H1 (cell line): Measurements from ENCODE around the gene TEX55. TPM values are rescaled to one million over a fixed set of nuclear protein-coding genes. Genes with fewer than 3 reads are reported as not detected.

ENCODE experiments used
- CTCF ChIA-PET: fragments of 300-600 bp; sonication (Branson Sonifier 250); formaldehyde crosslinking; loops from one replicate; lab custom pipeline; 2021; ENCODE audit not compliant: partially characterized antibody; lab: Charles Lee
- POLR2A ChIA-PET: fragments of 300-600 bp; sonication (Branson Sonifier 250); formaldehyde crosslinking; loops from one replicate; lab custom pipeline; 2021; ENCODE audit warnings: inconsistent platforms; ENCODE audit not compliant: partially characterized antibody; lab: Charles Lee
- DNase-seq, 2 experiments: peaks; one replicate each; pipeline versions ENCODE4 v3.0.0 to v3.0.0-alpha.2; 2010 to 2022; ENCODE audit warnings: low spot score in 2 of 2, low read depth in 1 of 2, mixed read lengths in 1 of 2
- FAIRE-seq: peaks from 2 replicates; lab custom pipeline; 2011; peaks lifted over from hg19 to GRCh38; lab: Jason Lieb, UNC
- H2AFZ ChIP-seq: 2 replicates; pipeline ENCODE4 v1.8.1; 2012; ENCODE audit warnings: low read length, inconsistent platforms
- H2AK5ac ChIP-seq: 2 replicates; pipeline ENCODE4 v1.6.1; 2013; ENCODE audit warnings: low read depth, low read length
- H2BK120ac ChIP-seq: replicated peaks from 2 replicates; pipeline ENCODE3; 2013; ENCODE audit warnings: low read depth, low read length, inconsistent platforms
- H2BK12ac ChIP-seq: 2 replicates; pipeline ENCODE4 v1.6.1; 2013; ENCODE audit warnings: low read depth, low read length
- H2BK15ac ChIP-seq: 2 replicates; pipeline ENCODE4 v1.6.1; 2013; ENCODE audit warnings: low read length
- H2BK20ac ChIP-seq: 2 replicates; pipeline ENCODE4 v1.6.1; 2013; ENCODE audit warnings: low read length
- H2BK5ac ChIP-seq: 2 replicates; pipeline ENCODE4 v1.6.1; 2013; ENCODE audit warnings: low read depth, low read length
- H3K14ac ChIP-seq: 2 replicates; pipeline ENCODE4 v1.6.1; 2013; ENCODE audit warnings: inconsistent platforms; ENCODE audit not compliant: insufficient read length
- H3K18ac ChIP-seq: 2 replicates; pipeline ENCODE4 v1.6.1; 2013; ENCODE audit warnings: low read length; ENCODE audit errors: extremely low read depth
- H3K23ac ChIP-seq: 2 replicates; pipeline ENCODE4 v1.6.1; 2013; ENCODE audit warnings: inconsistent platforms; ENCODE audit not compliant: insufficient read length
- H3K23me2 ChIP-seq: 2 replicates; pipeline ENCODE4 v1.6.1; 2013; ENCODE audit warnings: low read depth, low read length
- H3K27ac ChIP-seq: 2 replicates; pipeline ENCODE4 v1.6.1; 2011; ENCODE audit warnings: low read depth, low read length, inconsistent platforms
- H3K27me3 ChIP-seq, 4 experiments: replicated peaks in 1 of 4; 1 replicate in 1 of 4; 2 replicates in 3 of 4; pipeline versions ENCODE4 v1.6.1 to v1.8.1; 2011 to 2013; ENCODE audit warnings: low read length in 3 of 4, mild to moderate bottlenecking in 3 of 4, inconsistent platforms in 2 of 4, mixed read lengths in 2 of 4, moderate library complexity in 1 of 4; ENCODE audit not compliant: control insufficient read depth in 3 of 4, insufficient read depth in 3 of 4; ENCODE audit errors: extremely low read depth in 1 of 4
- H3K36me3 ChIP-seq, 4 experiments: 2 replicates each; pipeline versions ENCODE4 v1.6.1 to v1.8.1; 2011 to 2013; ENCODE audit warnings: mild to moderate bottlenecking in 4 of 4, low read length in 3 of 4, moderate library complexity in 2 of 4, control low read depth in 1 of 4, inconsistent platforms in 1 of 4; ENCODE audit not compliant: insufficient read depth in 4 of 4, control insufficient read depth in 2 of 4
- H3K4ac ChIP-seq: replicated peaks from 2 replicates; pipeline ENCODE3; 2013; ENCODE audit warnings: low read length, low read depth, mixed read lengths, inconsistent platforms; ENCODE audit not compliant: insufficient read length
- H3K4me1 ChIP-seq, 4 experiments: replicated peaks in 1 of 4; 1 replicate in 1 of 4; 2 replicates in 3 of 4; pipeline versions ENCODE4 v1.6.1 to v1.8.1; 2011 to 2013; ENCODE audit warnings: low read length in 3 of 4, inconsistent platforms in 2 of 4, mixed read lengths in 1 of 4; ENCODE audit not compliant: insufficient read depth in 4 of 4, control insufficient read depth in 3 of 4
- H3K4me2 ChIP-seq, 2 experiments: 2 replicates each; pipeline versions ENCODE4 v1.6.1 to v1.8.1; 2011 to 2013; ENCODE audit warnings: low read depth in 2 of 2, low read length in 2 of 2, control low read depth in 1 of 2, inconsistent platforms in 1 of 2, mild to moderate bottlenecking in 1 of 2; ENCODE audit not compliant: insufficient read depth in 1 of 2
- H3K4me3 ChIP-seq, 4 experiments: fragments of 200-600, 300-600 bp in 1 of 4; sonication (generic), shearing (Covaris generic), sonication (Bioruptor Twin) in 1 of 4; 2 replicates each; pipeline versions ENCODE4 v1.5.1 to v1.8.1; 2011 to 2016; ENCODE audit warnings: low read length in 4 of 4, low read depth in 3 of 4, control low read depth in 2 of 4, inconsistent platforms in 2 of 4, mild to moderate bottlenecking in 2 of 4, mixed read lengths in 1 of 4, moderate library complexity in 1 of 4; ENCODE audit not compliant: insufficient read depth in 2 of 4; ENCODE audit errors: extremely low read depth in 1 of 4
- H3K56ac ChIP-seq: replicated peaks from 2 replicates; pipeline ENCODE3; 2013; ENCODE audit warnings: low read depth, mild to moderate bottlenecking, mixed read lengths, low read length, inconsistent platforms; ENCODE audit not compliant: insufficient read length
- H3K79me1 ChIP-seq: 2 replicates; pipeline ENCODE4 v1.6.1; 2013; ENCODE audit warnings: low read depth, low read length, control low read depth
- H3K79me2 ChIP-seq, 2 experiments: 2 replicates each; pipeline versions ENCODE4 v1.6.1 to v1.8.1; 2012 to 2013; ENCODE audit warnings: low read length in 2 of 2, mild to moderate bottlenecking in 2 of 2, inconsistent platforms in 1 of 2; ENCODE audit not compliant: insufficient read depth in 2 of 2, control insufficient read depth in 1 of 2
- H3K9ac ChIP-seq, 4 experiments: replicated peaks in 1 of 4; 1 replicate in 1 of 4; 2 replicates in 3 of 4; pipeline versions ENCODE4 v1.6.1 to v1.8.1; 2011 to 2013; ENCODE audit warnings: low read depth in 3 of 4, low read length in 3 of 4, control low read depth in 2 of 4, mild to moderate bottlenecking in 2 of 4, moderate library complexity in 2 of 4, inconsistent platforms in 1 of 4; ENCODE audit errors: extremely low read depth in 1 of 4
- H3K9me3 ChIP-seq, 2 experiments: 2 replicates each; pipeline versions ENCODE4 v1.6.1 to v1.8.1; 2012 to 2013; ENCODE audit warnings: mild to moderate bottlenecking in 2 of 2, moderate library complexity in 2 of 2, control low read depth in 1 of 2, inconsistent platforms in 1 of 2, low read depth in 1 of 2, low read length in 1 of 2, mixed read lengths in 1 of 2; ENCODE audit not compliant: insufficient read depth in 2 of 2
- H4K20me1 ChIP-seq, 2 experiments: replicated peaks in 1 of 2; 2 replicates each; pipeline versions ENCODE3 to v1.8.1; 2011 to 2013; ENCODE audit warnings: inconsistent platforms in 2 of 2, low read length in 2 of 2, mild to moderate bottlenecking in 1 of 2; ENCODE audit not compliant: insufficient read depth in 2 of 2, control insufficient read depth in 1 of 2
- H4K5ac ChIP-seq: 2 replicates; pipeline ENCODE4 v1.6.1; 2013; ENCODE audit warnings: low read length, low read depth, mixed read lengths, inconsistent platforms; ENCODE audit not compliant: insufficient read length
- H4K8ac ChIP-seq: 2 replicates; pipeline ENCODE4 v1.8.0; 2013; ENCODE audit warnings: mild to moderate bottlenecking, moderate library complexity, low read length, inconsistent platforms; ENCODE audit not compliant: insufficient read depth; ENCODE audit errors: extremely low read depth
- H4K91ac ChIP-seq: replicated peaks from 2 replicates; pipeline ENCODE3; 2013; ENCODE audit warnings: low read length, mixed read lengths, inconsistent platforms; ENCODE audit not compliant: insufficient read length
- WGBS, 2 experiments: shearing (Covaris generic) in 1 of 2; methylation state at CpG; one replicate each; pipeline versions ENCODE4 v1.1.6 to v1.1.7; 2013 to 2015; ENCODE audit warnings: low lambda C conversion rate in 2 of 2, mixed read lengths in 2 of 2, inconsistent platforms in 1 of 2, low coverage in 1 of 2, missing lambda C conversion rate in 1 of 2; ENCODE audit not compliant: insufficient replicate concordance in 2 of 2, insufficient coverage in 1 of 2, insufficient read length in 1 of 2; ENCODE audit errors: extremely low coverage in 1 of 2, missing lambda C conversion rate in 1 of 2; 5-methylcytosine and 5-hydroxymethylcytosine counted together
- polyA plus RNA-seq, 7 experiments: library from polyadenylated mRNA; depleted of rRNA in 3 of 7; stranded (reverse) in 5 of 7; unstranded in 2 of 7; fragments of >200 nt in 5 of 7; fragments of 200-250 nt in 2 of 7; gene quantifications; 1 replicate in 5 of 7; 2 replicates in 1 of 7; 4 replicates in 1 of 7; pipeline versions ENCODE4 v1.2.1 to v1.2.3, GENCODE V29; 2011 to 2013; ENCODE audit warnings: missing spikeins in 2 of 7, mixed read lengths in 2 of 7
- total RNA-seq: library from RNA; stranded (reverse); fragmentation: NEBNext Ultra II Directional; extraction: Animal tissue kit (Norgen Biotek cat#: 25700); gene quantifications from 2 replicates; pipeline ENCODE4 v1.2.1, GENCODE V29; 2021

TEX55 gene
- total and polyA plus RNA-seq, 2 of the 8 experiments (the other 6 are each of a cell fraction or from before 2014, with no cell fraction given), result not detected

DNA sequence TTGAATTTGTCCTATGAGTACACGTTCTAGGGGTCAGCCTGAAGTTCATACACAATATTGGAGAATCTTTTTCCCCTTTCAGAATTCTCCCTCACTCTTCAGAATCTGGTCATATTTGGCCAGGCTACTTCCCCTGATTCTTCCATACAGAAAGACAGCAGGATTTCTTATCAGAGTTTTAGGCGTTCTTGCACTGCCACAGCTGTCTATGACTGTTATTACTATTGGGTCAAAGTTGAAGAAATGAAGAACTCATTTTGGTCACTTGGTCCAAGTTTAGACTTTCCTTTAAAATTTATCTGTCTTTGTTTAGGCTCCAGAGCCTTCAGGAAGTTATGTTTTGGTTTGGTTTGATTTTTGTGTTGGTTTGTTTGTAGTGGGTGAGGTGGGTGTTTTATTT, 12.0 kb downstream of the TEX55 start:
- POLR2A ChIA-PET, result no interaction called here
- CTCF ChIA-PET, result interaction anchor here (1.0 kb wide), 1 partner anchor 293 kb away, joined by 3 read pairs; no protein-coding TSS in a partner anchor

More for the DNA sequence above, 12.0 kb downstream of the TEX55 start:
- H2AK5ac ChIP-seq, result no peak overlapping the region
- H3K36me3 ChIP-seq, result no peaks in the 10 kb centered on the region
- H3K18ac ChIP-seq, result no peak overlapping the region
- H2BK12ac ChIP-seq, result no peak overlapping the region
- no peak overlapping the region for H2BK5ac ChIP-seq
- no peaks in the 10 kb centered on the region for H3K4me1 ChIP-seq
- 0 out of 4 replicates have a peak, but pooled peaks cover 0 to 3% of the 10 kb centered on the region in 2 experiments for H3K9me3 ChIP-seq
- no peak overlapping the region for H2BK120ac ChIP-seq
- no peak overlapping the region for H3K9ac ChIP-seq
- DNase-seq, result no peak
- H3K27ac ChIP-seq, result no peak overlapping the region
- H4K91ac ChIP-seq, result no peak overlapping the region
- H2BK20ac ChIP-seq, result no peak overlapping the region
- no peak overlapping the region for H3K4me3 ChIP-seq
- H3K79me2 ChIP-seq, result no peaks in the 10 kb centered on the region
- no peaks in the 10 kb centered on the region for H3K23me2 ChIP-seq
- no peak overlapping the region for H2AFZ ChIP-seq
- H3K4me2 ChIP-seq, result no peak overlapping the region
- no peak overlapping the region for H2BK15ac ChIP-seq
- no peak for FAIRE-seq
- no peaks in the 10 kb centered on the region for H3K79me1 ChIP-seq
- H3K4ac ChIP-seq, result no peak overlapping the region
- H3K56ac ChIP-seq, result no peak overlapping the region
- H4K8ac ChIP-seq, result no peak overlapping the region
- no peak overlapping the region for H3K23ac ChIP-seq
- H4K5ac ChIP-seq, result no peak overlapping the region
- no peaks in the 10 kb centered on the region for H3K27me3 ChIP-seq
- no peak overlapping the region for H3K14ac ChIP-seq
- 88% methylated on average over 2 of the region's 2 CpGs; no CpG with 5 or more reads in 1 of the 2 experiments for WGBS, 2 experiments
- no peaks in the 10 kb centered on the region for H4K20me1 ChIP-seq
